H1 (cell line): Measurements from ENCODE around the gene SMNDC1. TPM values are rescaled to one million over a fixed set of nuclear protein-coding genes. Genes with fewer than 3 reads are reported as not detected.

Experiments
- CTCF ChIA-PET: fragments of 300-600 bp; sonication (Branson Sonifier 250); formaldehyde crosslinking; loops from one replicate; lab custom pipeline; 2021; ENCODE audit not compliant: partially characterized antibody; lab: Charles Lee
- POLR2A ChIA-PET: fragments of 300-600 bp; sonication (Branson Sonifier 250); formaldehyde crosslinking; loops from one replicate; lab custom pipeline; 2021; ENCODE audit warnings: inconsistent platforms; ENCODE audit not compliant: partially characterized antibody; lab: Charles Lee
- DNase-seq, 2 experiments: peaks; one replicate each; pipeline versions ENCODE4 v3.0.0 to v3.0.0-alpha.2; 2010 to 2022; ENCODE audit warnings: low spot score in 2 of 2, low read depth in 1 of 2, mixed read lengths in 1 of 2
- FAIRE-seq: peaks from 2 replicates; lab custom pipeline; 2011; peaks lifted over from hg19 to GRCh38; lab: Jason Lieb, UNC
- H2AFZ ChIP-seq: 2 replicates; pipeline ENCODE4 v1.8.1; 2012; ENCODE audit warnings: low read length, inconsistent platforms
- H2AK5ac ChIP-seq: 2 replicates; pipeline ENCODE4 v1.6.1; 2013; ENCODE audit warnings: low read depth, low read length
- H2BK120ac ChIP-seq: replicated peaks from 2 replicates; pipeline ENCODE3; 2013; ENCODE audit warnings: low read depth, low read length, inconsistent platforms
- H2BK12ac ChIP-seq: 2 replicates; pipeline ENCODE4 v1.6.1; 2013; ENCODE audit warnings: low read depth, low read length
- H2BK15ac ChIP-seq: 2 replicates; pipeline ENCODE4 v1.6.1; 2013; ENCODE audit warnings: low read length
- H2BK20ac ChIP-seq: 2 replicates; pipeline ENCODE4 v1.6.1; 2013; ENCODE audit warnings: low read length
- H2BK5ac ChIP-seq: 2 replicates; pipeline ENCODE4 v1.6.1; 2013; ENCODE audit warnings: low read depth, low read length
- H3K14ac ChIP-seq: 2 replicates; pipeline ENCODE4 v1.6.1; 2013; ENCODE audit warnings: inconsistent platforms; ENCODE audit not compliant: insufficient read length
- H3K18ac ChIP-seq: 2 replicates; pipeline ENCODE4 v1.6.1; 2013; ENCODE audit warnings: low read length; ENCODE audit errors: extremely low read depth
- H3K23ac ChIP-seq: 2 replicates; pipeline ENCODE4 v1.6.1; 2013; ENCODE audit warnings: inconsistent platforms; ENCODE audit not compliant: insufficient read length
- H3K23me2 ChIP-seq: 2 replicates; pipeline ENCODE4 v1.6.1; 2013; ENCODE audit warnings: low read depth, low read length
- H3K27ac ChIP-seq: 2 replicates; pipeline ENCODE4 v1.6.1; 2011; ENCODE audit warnings: low read depth, low read length, inconsistent platforms
- H3K27me3 ChIP-seq, 4 experiments: replicated peaks in 1 of 4; 1 replicate in 1 of 4; 2 replicates in 3 of 4; pipeline versions ENCODE4 v1.6.1 to v1.8.1; 2011 to 2013; ENCODE audit warnings: low read length in 3 of 4, mild to moderate bottlenecking in 3 of 4, inconsistent platforms in 2 of 4, mixed read lengths in 2 of 4, moderate library complexity in 1 of 4; ENCODE audit not compliant: control insufficient read depth in 3 of 4, insufficient read depth in 3 of 4; ENCODE audit errors: extremely low read depth in 1 of 4
- H3K36me3 ChIP-seq, 4 experiments: 2 replicates each; pipeline versions ENCODE4 v1.6.1 to v1.8.1; 2011 to 2013; ENCODE audit warnings: mild to moderate bottlenecking in 4 of 4, low read length in 3 of 4, moderate library complexity in 2 of 4, control low read depth in 1 of 4, inconsistent platforms in 1 of 4; ENCODE audit not compliant: insufficient read depth in 4 of 4, control insufficient read depth in 2 of 4
- H3K4ac ChIP-seq: replicated peaks from 2 replicates; pipeline ENCODE3; 2013; ENCODE audit warnings: low read length, low read depth, mixed read lengths, inconsistent platforms; ENCODE audit not compliant: insufficient read length
- H3K4me1 ChIP-seq, 4 experiments: replicated peaks in 1 of 4; 1 replicate in 1 of 4; 2 replicates in 3 of 4; pipeline versions ENCODE4 v1.6.1 to v1.8.1; 2011 to 2013; ENCODE audit warnings: low read length in 3 of 4, inconsistent platforms in 2 of 4, mixed read lengths in 1 of 4; ENCODE audit not compliant: insufficient read depth in 4 of 4, control insufficient read depth in 3 of 4
- H3K4me2 ChIP-seq, 2 experiments: 2 replicates each; pipeline versions ENCODE4 v1.6.1 to v1.8.1; 2011 to 2013; ENCODE audit warnings: low read depth in 2 of 2, low read length in 2 of 2, control low read depth in 1 of 2, inconsistent platforms in 1 of 2, mild to moderate bottlenecking in 1 of 2; ENCODE audit not compliant: insufficient read depth in 1 of 2
- H3K4me3 ChIP-seq, 4 experiments: fragments of 200-600, 300-600 bp in 1 of 4; sonication (generic), shearing (Covaris generic), sonication (Bioruptor Twin) in 1 of 4; 2 replicates each; pipeline versions ENCODE4 v1.5.1 to v1.8.1; 2011 to 2016; ENCODE audit warnings: low read length in 4 of 4, low read depth in 3 of 4, control low read depth in 2 of 4, inconsistent platforms in 2 of 4, mild to moderate bottlenecking in 2 of 4, mixed read lengths in 1 of 4, moderate library complexity in 1 of 4; ENCODE audit not compliant: insufficient read depth in 2 of 4; ENCODE audit errors: extremely low read depth in 1 of 4
- H3K56ac ChIP-seq: replicated peaks from 2 replicates; pipeline ENCODE3; 2013; ENCODE audit warnings: low read depth, mild to moderate bottlenecking, mixed read lengths, low read length, inconsistent platforms; ENCODE audit not compliant: insufficient read length
- H3K79me1 ChIP-seq: 2 replicates; pipeline ENCODE4 v1.6.1; 2013; ENCODE audit warnings: low read depth, low read length, control low read depth
- H3K79me2 ChIP-seq, 2 experiments: 2 replicates each; pipeline versions ENCODE4 v1.6.1 to v1.8.1; 2012 to 2013; ENCODE audit warnings: low read length in 2 of 2, mild to moderate bottlenecking in 2 of 2, inconsistent platforms in 1 of 2; ENCODE audit not compliant: insufficient read depth in 2 of 2, control insufficient read depth in 1 of 2
- H3K9ac ChIP-seq, 4 experiments: replicated peaks in 1 of 4; 1 replicate in 1 of 4; 2 replicates in 3 of 4; pipeline versions ENCODE4 v1.6.1 to v1.8.1; 2011 to 2013; ENCODE audit warnings: low read depth in 3 of 4, low read length in 3 of 4, control low read depth in 2 of 4, mild to moderate bottlenecking in 2 of 4, moderate library complexity in 2 of 4, inconsistent platforms in 1 of 4; ENCODE audit errors: extremely low read depth in 1 of 4
- H3K9me3 ChIP-seq, 2 experiments: 2 replicates each; pipeline versions ENCODE4 v1.6.1 to v1.8.1; 2012 to 2013; ENCODE audit warnings: mild to moderate bottlenecking in 2 of 2, moderate library complexity in 2 of 2, control low read depth in 1 of 2, inconsistent platforms in 1 of 2, low read depth in 1 of 2, low read length in 1 of 2, mixed read lengths in 1 of 2; ENCODE audit not compliant: insufficient read depth in 2 of 2
- H4K20me1 ChIP-seq, 2 experiments: replicated peaks in 1 of 2; 2 replicates each; pipeline versions ENCODE3 to v1.8.1; 2011 to 2013; ENCODE audit warnings: inconsistent platforms in 2 of 2, low read length in 2 of 2, mild to moderate bottlenecking in 1 of 2; ENCODE audit not compliant: insufficient read depth in 2 of 2, control insufficient read depth in 1 of 2
- H4K5ac ChIP-seq: 2 replicates; pipeline ENCODE4 v1.6.1; 2013; ENCODE audit warnings: low read length, low read depth, mixed read lengths, inconsistent platforms; ENCODE audit not compliant: insufficient read length
- H4K8ac ChIP-seq: 2 replicates; pipeline ENCODE4 v1.8.0; 2013; ENCODE audit warnings: mild to moderate bottlenecking, moderate library complexity, low read length, inconsistent platforms; ENCODE audit not compliant: insufficient read depth; ENCODE audit errors: extremely low read depth
- H4K91ac ChIP-seq: replicated peaks from 2 replicates; pipeline ENCODE3; 2013; ENCODE audit warnings: low read length, mixed read lengths, inconsistent platforms; ENCODE audit not compliant: insufficient read length
- CTBP2 ChIP-seq: IDR thresholded peaks from 2 replicates; pipeline ENCODE4 v1.7.0; 2011; ENCODE audit warnings: borderline replicate concordance, mild to moderate bottlenecking, moderate library complexity, mixed read lengths, low read length; ENCODE audit not compliant: insufficient read depth, insufficient read length
- POLR2AphosphoS5 ChIP-seq: IDR thresholded peaks from 2 replicates; pipeline ENCODE4 v1.6.1; 2011; ENCODE audit warnings: low read depth, low read length
- SAP30 ChIP-seq: fragments of 300-600 bp; sonication (generic); IDR thresholded peaks from 2 replicates; pipeline ENCODE4 v1.7.1; 2012; ENCODE audit warnings: low read length, moderate library complexity, mild to moderate bottlenecking, inconsistent platforms; ENCODE audit not compliant: insufficient read depth, insufficient replicate concordance
- SIN3A ChIP-seq, 2 experiments: IDR thresholded peaks in 1 of 2; conservative IDR thresholded peaks in 1 of 2; 2 replicates each; pipeline ENCODE4 v1.6.1; 2011 to 2012; ENCODE audit warnings: low read length in 2 of 2, improper control_type of control experiment in 1 of 2, low read depth in 1 of 2, mild to moderate bottlenecking in 1 of 2
- SUZ12 ChIP-seq: fragments of 200-600 bp; sonication (generic); IDR thresholded peaks from 2 replicates; pipeline ENCODE4 v1.6.1; 2012; ENCODE audit warnings: mild to moderate bottlenecking, inconsistent platforms, low read length, moderate library complexity, mixed read lengths
- TBP ChIP-seq: IDR thresholded peaks from 2 replicates; pipeline ENCODE4 v1.6.1; 2011; ENCODE audit warnings: low read depth, low read length, improper control_type of control experiment
- TCF12 ChIP-seq: IDR thresholded peaks from 2 replicates; pipeline ENCODE4 v1.6.1; 2011; ENCODE audit warnings: low read depth, mild to moderate bottlenecking, low read length
- WGBS, 2 experiments: shearing (Covaris generic) in 1 of 2; methylation state at CpG; one replicate each; pipeline versions ENCODE4 v1.1.6 to v1.1.7; 2013 to 2015; ENCODE audit warnings: low lambda C conversion rate in 2 of 2, mixed read lengths in 2 of 2, inconsistent platforms in 1 of 2, low coverage in 1 of 2, missing lambda C conversion rate in 1 of 2; ENCODE audit not compliant: insufficient replicate concordance in 2 of 2, insufficient coverage in 1 of 2, insufficient read length in 1 of 2; ENCODE audit errors: extremely low coverage in 1 of 2, missing lambda C conversion rate in 1 of 2; 5-methylcytosine and 5-hydroxymethylcytosine counted together
- polyA plus RNA-seq, 7 experiments: library from polyadenylated mRNA; depleted of rRNA in 3 of 7; stranded (reverse) in 5 of 7; unstranded in 2 of 7; fragments of >200 nt in 5 of 7; fragments of 200-250 nt in 2 of 7; gene quantifications; 1 replicate in 5 of 7; 2 replicates in 1 of 7; 4 replicates in 1 of 7; pipeline versions ENCODE4 v1.2.1 to v1.2.3, GENCODE V29; 2011 to 2013; ENCODE audit warnings: missing spikeins in 2 of 7, mixed read lengths in 2 of 7
- total RNA-seq: library from RNA; stranded (reverse); fragmentation: NEBNext Ultra II Directional; extraction: Animal tissue kit (Norgen Biotek cat#: 25700); gene quantifications from 2 replicates; pipeline ENCODE4 v1.2.1, GENCODE V29; 2021

Gene SMNDC1
- total and polyA plus RNA-seq, 2 of the 8 experiments (the other 6 are each of a cell fraction or from before 2014, with no cell fraction given) = 8.1 to 48.6 TPM

GRCh38 chr10:110327262-110327914 lies 22.7 kb upstream of the SMNDC1 start:
- no peak overlapping the region for H2BK12ac ChIP-seq
- no peak overlapping the region for H3K56ac ChIP-seq
- H3K79me1 ChIP-seq = no peaks in the 10 kb centered on the region
- TF ChIP-seq SUZ12 (no peak), TCF12 (no peak), SAP30 (no peak), CTBP2 (no peak), TBP (no peak), SIN3A (conservative IDR thresholded peaks at IDR 0.05 in 1 of 2, IDR thresholded peaks at IDR 0.05 in 1 of 2; ENCODE audit: low read depth in 1 of 2, low read length in 2 of 2) (no peak), POLR2AphosphoS5 (no peak)
- H3K79me2 ChIP-seq = no peaks in the 10 kb centered on the region
- H3K9ac ChIP-seq = no peak overlapping the region
- no peaks in the 10 kb centered on the region for H3K23me2 ChIP-seq
- ChIA-PET POLR2A (no interaction called here), CTCF (interaction anchor here (1.0 to 5.2 kb wide), 5 partner anchors 9 to 219 kb away, joined by 3 to 33 read pairs (median 4); no protein-coding TSS in a partner anchor)
- H3K36me3 ChIP-seq = no peaks in the 10 kb centered on the region; a peak in 1 of 8 replicates
- H3K27me3 ChIP-seq = no peaks in the 10 kb centered on the region
- H3K14ac ChIP-seq = no peak overlapping the region
- H2BK20ac ChIP-seq = no peak overlapping the region
- no peak for FAIRE-seq
- H4K91ac ChIP-seq = no peak overlapping the region
- no peak overlapping the region for H2AK5ac ChIP-seq
- no peak overlapping the region for H2BK5ac ChIP-seq
- H3K23ac ChIP-seq = no peak overlapping the region
- H2BK120ac ChIP-seq = no peak overlapping the region
- no peaks in the 10 kb centered on the region for H4K20me1 ChIP-seq
- no peak overlapping the region for H3K4me3 ChIP-seq
- no peak overlapping the region for H4K8ac ChIP-seq
- WGBS, 2 experiments = 93% methylated on average over 5 of the region's 5 CpGs; no CpG with 5 or more reads in 1 of the 2 experiments
- H2AFZ ChIP-seq = no peak overlapping the region
- no peak overlapping the region for H3K27ac ChIP-seq
- no peaks in the 10 kb centered on the region for H3K4me1 ChIP-seq
- DNase-seq = no peak
- H3K4ac ChIP-seq = no peak overlapping the region
- peaks cover 17 to 24% of the 10 kb centered on the region in 2 experiments for H3K9me3 ChIP-seq
- H2BK15ac ChIP-seq = peak overlapping the region; percentile 72; the same call in 1 of the 2 replicates
- H3K4me2 ChIP-seq = no peak overlapping the region
- H3K18ac ChIP-seq = no peak overlapping the region
- no peak overlapping the region for H4K5ac ChIP-seq
